ENCODE data around the gene CDKN2B-AS1. TPM values are rescaled to one million over a fixed set of nuclear protein-coding genes. Genes with fewer than 3 reads are reported as not detected.

CDKN2B-AS1 gene
- total RNA-seq, 1 donor from 2014 or later: 0.53 TPM

GRCh38 chr9:22136461-22137096, 142.0 kb downstream of the CDKN2B-AS1 start:
- no peak overlapping the region for H3K4me3 ChIP-seq (ENCODE audit: low read depth, low read length)
- no peaks in the 10 kb centered on the region for H3K36me3 ChIP-seq (ENCODE audit: control insufficient read depth, insufficient read depth, low read length)
- no peaks in the 10 kb centered on the region for H3K27me3 ChIP-seq (ENCODE audit: control insufficient read depth, insufficient read depth, low read length)
- peak; percentile 70 for DNase-seq (ENCODE audit: low read depth)
- TF ChIP-seq CTCF (IDR thresholded peaks at IDR 0.05; ENCODE audit: insufficient read depth, low read length, severe bottlenecking): no peak
- no peak for FAIRE-seq

GRCh38 chr9:22138956-22139660, 144.5 kb downstream of the CDKN2B-AS1 start:
- Histone ChIP-seq H3K27me3 (ENCODE audit: control insufficient read depth, insufficient read depth, low read length) (no peaks in the 10 kb centered on the region), H3K36me3 (ENCODE audit: control insufficient read depth, insufficient read depth, low read length) (no peaks in the 10 kb centered on the region), H3K4me3 (ENCODE audit: low read depth, low read length) (no peak overlapping the region)
- DNase-seq (ENCODE audit: low read depth) (no peak), FAIRE-seq (no peak)
- no peak for TF ChIP-seq CTCF (IDR thresholded peaks at IDR 0.05; ENCODE audit: insufficient read depth, low read length, severe bottlenecking)

GRCh38 chr9:22141908-22142307, 147.3 kb downstream of the CDKN2B-AS1 start:
- Histone ChIP-seq H3K4me3 (ENCODE audit: low read depth, low read length) (no peak overlapping the region), H3K36me3 (ENCODE audit: control insufficient read depth, insufficient read depth, low read length) (no peaks in the 10 kb centered on the region), H3K27me3 (ENCODE audit: control insufficient read depth, insufficient read depth, low read length) (no peaks in the 10 kb centered on the region)
- no peak for DNase-seq (ENCODE audit: low read depth)
- TF ChIP-seq CTCF (IDR thresholded peaks at IDR 0.05; ENCODE audit: insufficient read depth, low read length, severe bottlenecking): no peak
- no peak for FAIRE-seq

GRCh38 chr9:22142671-22143070, 148.1 kb downstream of the CDKN2B-AS1 start:
- Histone ChIP-seq H3K4me3 (ENCODE audit: low read depth, low read length) (no peak overlapping the region), H3K36me3 (ENCODE audit: control insufficient read depth, insufficient read depth, low read length) (no peaks in the 10 kb centered on the region), H3K27me3 (ENCODE audit: control insufficient read depth, insufficient read depth, low read length) (no peaks in the 10 kb centered on the region)
- no peak for FAIRE-seq
- TF ChIP-seq CTCF (IDR thresholded peaks at IDR 0.05; ENCODE audit: insufficient read depth, low read length, severe bottlenecking): no peak
- peak; percentile 51 for DNase-seq (ENCODE audit: low read depth)

- no peak for TF ChIP-seq CTCF (IDR thresholded peaks at IDR 0.05; ENCODE audit: insufficient read depth, low read length, severe bottlenecking)
- DNase-seq (ENCODE audit: low read depth) (peak; percentile 74), FAIRE-seq (no peak)
- Histone ChIP-seq H3K27me3 (ENCODE audit: control insufficient read depth, insufficient read depth, low read length) (no peaks in the 10 kb centered on the region), H3K36me3 (ENCODE audit: control insufficient read depth, insufficient read depth, low read length) (no peaks in the 10 kb centered on the region), H3K4me3 (ENCODE audit: low read depth, low read length) (no peak overlapping the region)
Measured at GRCh38 chr9:22143799-22144625, 149.4 kb downstream of the CDKN2B-AS1 start.
